ENCODE measurements around the gene BCAS3. TPM values are rescaled to one million over a fixed set of nuclear protein-coding genes. Genes with fewer than 3 reads are reported as not detected.

Gene BCAS3
- total and polyA plus RNA-seq, 2 donors (not counting 1 experiment from before 2014, with no cell fraction given) = 13.9 to 73.4 TPM

- ChIA-PET POLR2A (no interaction called here), CTCF (no interaction called here)
- Histone ChIP-seq H3K36me3 (replicated peaks in 1 of 2; ENCODE audit: control extremely low read depth in 1 of 2, control insufficient read depth in 1 of 2, extremely low read depth in 1 of 2, insufficient read depth in 2 of 2, low read length in 1 of 2) (no peaks in the 10 kb centered on the region), H3K9me3 (ENCODE audit: control extremely low read depth in 1 of 3, control insufficient read depth in 2 of 3, insufficient read depth in 1 of 3, low read length in 2 of 3) (no peaks in the 10 kb centered on the region), H3K27me3 (replicated peaks in 1 of 4; ENCODE audit: control extremely low read depth in 1 of 4, control insufficient read depth in 3 of 4, insufficient read depth in 4 of 4, low read length in 3 of 4) (no peaks in the 10 kb centered on the region), H3K4me2 (replicated peaks; ENCODE audit: low read depth, low read length, poor library complexity, severe bottlenecking) (no peak overlapping the region), H3K9ac (ENCODE audit: low read length) (no peak overlapping the region), H3K4me3 (ENCODE audit: control extremely low read depth in 1 of 5, extremely low read depth in 1 of 5, insufficient read depth in 1 of 5, low read depth in 2 of 5, low read length in 4 of 5) (no peak overlapping the region), H3K27ac (ENCODE audit: low read length in 2 of 2) (no peak overlapping the region), H2AFZ (ENCODE audit: insufficient read depth, low read depth, low read length, poor library complexity, severe bottlenecking) (no peak overlapping the region), H4K20me1 (ENCODE audit: control insufficient read depth, insufficient read depth, low read length, poor library complexity, severe bottlenecking) (no peaks in the 10 kb centered on the region), H3K79me2 (ENCODE audit: control insufficient read depth, insufficient read depth, low read length) (no peaks in the 10 kb centered on the region), H3K4me1 (ENCODE audit: control insufficient read depth in 2 of 2, insufficient read depth in 2 of 2, low read length in 2 of 2) (no peaks in the 10 kb centered on the region)
- 100% methylated on average over 1 of the region's 1 CpG for WGBS (ENCODE audit: insufficient coverage)
- peaks cover 3% of the 10 kb centered on the region for H3K9me3 Mint-ChIP-seq (ENCODE audit: insufficient read depth)
- ATAC-seq (ENCODE audit: low read depth) (no peak), DNase-seq (no peak)
- no peaks in the 10 kb centered on the region for H3K4me1 Mint-ChIP-seq
- no peaks in the 10 kb centered on the region for H3K27me3 Mint-ChIP-seq
- no peak for TF ChIP-seq CTCF (IDR thresholded peaks at IDR 0.05)
- TF ChIP-seq EZH2 (IDR thresholded peaks at IDR 0.05; ENCODE audit: borderline replicate concordance, insufficient read depth, low read depth, low read length, poor library complexity, severe bottlenecking) = no peak
- intact Hi-C loops (cut with micrococcal nuclease) = no loop called here
- H3K4me3 Mint-ChIP-seq = no peak overlapping the region
- H3K27ac Mint-ChIP-seq = no peak overlapping the region
Observed at GRCh38 chr17:61174310-61174709, 496.7 kb downstream of the BCAS3 start.

- ATAC-seq (ENCODE audit: low read depth) = no peak
Observed at GRCh38 chr17:61175298-61176142, 497.9 kb downstream of the BCAS3 start.

More at GRCh38 chr17:61175298-61176142, 497.9 kb downstream of the BCAS3 start:
- Mint-ChIP-seq H3K9me3 (ENCODE audit: insufficient read depth) (peaks cover 3% of the 10 kb centered on the region), H3K4me1 (no peaks in the 10 kb centered on the region), H3K27me3 (no peaks in the 10 kb centered on the region), H3K4me3 (no peak overlapping the region), H3K27ac (no peak overlapping the region)
- no peak overlapping the region for H3K4me3 ChIP-seq (ENCODE audit: control extremely low read depth in 1 of 5, extremely low read depth in 1 of 5, insufficient read depth in 1 of 5, low read depth in 2 of 5, low read length in 4 of 5)
- no peaks in the 10 kb centered on the region for H3K27me3 ChIP-seq (replicated peaks in 1 of 4; ENCODE audit: control extremely low read depth in 1 of 4, control insufficient read depth in 3 of 4, insufficient read depth in 4 of 4, low read length in 3 of 4)
- DNase-seq = no peak
- POLR2A ChIA-PET = interaction anchor here (0.5 kb wide), 1 partner anchor 105 kb away, joined by 3 read pairs; no protein-coding TSS in a partner anchor
- H3K27ac ChIP-seq (ENCODE audit: low read length in 2 of 2) = no peak overlapping the region
- TF ChIP-seq CTCF (IDR thresholded peaks at IDR 0.05) (no peak), EZH2 (IDR thresholded peaks at IDR 0.05; ENCODE audit: borderline replicate concordance, insufficient read depth, low read depth, low read length, poor library complexity, severe bottlenecking) (no peak)
- H3K36me3 ChIP-seq (replicated peaks in 1 of 2; ENCODE audit: control extremely low read depth in 1 of 2, control insufficient read depth in 1 of 2, extremely low read depth in 1 of 2, insufficient read depth in 2 of 2, low read length in 1 of 2) = no peaks in the 10 kb centered on the region
- CTCF ChIA-PET = interaction anchor here (0.7 kb wide), 1 partner anchor 395 kb away, joined by 3 read pairs; no protein-coding TSS in a partner anchor
- no peaks in the 10 kb centered on the region for H4K20me1 ChIP-seq (ENCODE audit: control insufficient read depth, insufficient read depth, low read length, poor library complexity, severe bottlenecking)
- no peak overlapping the region for H2AFZ ChIP-seq (ENCODE audit: insufficient read depth, low read depth, low read length, poor library complexity, severe bottlenecking)
- no peaks in the 10 kb centered on the region for H3K79me2 ChIP-seq (ENCODE audit: control insufficient read depth, insufficient read depth, low read length)
- intact Hi-C loops (cut with micrococcal nuclease) = no loop called here
- no peaks in the 10 kb centered on the region for H3K4me1 ChIP-seq (ENCODE audit: control insufficient read depth in 2 of 2, insufficient read depth in 2 of 2, low read length in 2 of 2)
- no peak overlapping the region for H3K4me2 ChIP-seq (replicated peaks; ENCODE audit: low read depth, low read length, poor library complexity, severe bottlenecking)
- H3K9ac ChIP-seq (ENCODE audit: low read length) = no peak overlapping the region
- H3K9me3 ChIP-seq (ENCODE audit: control extremely low read depth in 1 of 3, control insufficient read depth in 2 of 3, insufficient read depth in 1 of 3, low read length in 2 of 3) = no peaks in the 10 kb centered on the region
- WGBS (ENCODE audit: insufficient coverage) = no CpG with 5 or more reads among the region's 4 CpGs
